CD14-positive monocyte (primary cell): ENCODE results near the gene ADSL. TPM values are rescaled to one million over a fixed set of nuclear protein-coding genes. Genes with fewer than 3 reads are reported as not detected.

ENCODE experiments used
- DNase-seq, 3 donors: peaks; one replicate each; pipeline ENCODE4 v3.0.0-alpha.2; 2011 to 2022
- H2AFZ ChIP-seq: 2 replicates; pipeline ENCODE4 v1.6.0; 2012; ENCODE audit warnings: mild to moderate bottlenecking, low read depth, low read length, inconsistent platforms; ENCODE audit not compliant: insufficient read depth, poor library complexity, severe bottlenecking
- H3K27ac ChIP-seq, 2 donors: 1 replicate in 1 of 2; 2 replicates in 1 of 2; pipeline ENCODE4 v1.5.1; 2012 to 2013; ENCODE audit warnings: low read length in 2 of 2, control low read depth in 1 of 2, inconsistent platforms in 1 of 2, low read depth in 1 of 2, mild to moderate bottlenecking in 1 of 2
- H3K27me3 ChIP-seq, 2 donors: one replicate each; pipeline versions ENCODE4 v1.6.0 to v1.6.1; 2011 to 2013; ENCODE audit warnings: low read length in 2 of 2; ENCODE audit not compliant: control insufficient read depth in 2 of 2, insufficient read depth in 2 of 2
- H3K36me3 ChIP-seq, 2 donors: replicated peaks in 1 of 2; 1 replicate in 1 of 2; 2 replicates in 1 of 2; pipeline versions ENCODE4 v1.5.1 to v1.6.1; 2012 to 2013; ENCODE audit warnings: low read length in 2 of 2, control low read depth in 1 of 2, inconsistent platforms in 1 of 2, mild to moderate bottlenecking in 1 of 2; ENCODE audit not compliant: insufficient read depth in 2 of 2, control insufficient read depth in 1 of 2
- H3K4me1 ChIP-seq, 2 donors: 1 replicate in 1 of 2; 2 replicates in 1 of 2; pipeline versions ENCODE4 v1.5.1 to v1.6.1; 2012 to 2013; ENCODE audit warnings: low read length in 2 of 2, control low read depth in 1 of 2, inconsistent platforms in 1 of 2, mild to moderate bottlenecking in 1 of 2, moderate library complexity in 1 of 2; ENCODE audit not compliant: insufficient read depth in 2 of 2, control insufficient read depth in 1 of 2
- H3K4me2 ChIP-seq: replicated peaks from 2 replicates; pipeline ENCODE3; 2012; ENCODE audit warnings: low read length, moderate library complexity, mild to moderate bottlenecking; ENCODE audit not compliant: poor library complexity, severe bottlenecking; ENCODE audit errors: extremely low read depth
- H3K4me3 ChIP-seq, 3 experiments: fragments of 200-600 bp in 1 of 3; sonication (generic) in 1 of 3; replicated peaks in 1 of 3; 1 replicate in 2 of 3; 2 replicates in 1 of 3; pipeline ENCODE4 v1.5.1; 2011 to 2013; ENCODE audit warnings: low read length in 3 of 3, mild to moderate bottlenecking in 3 of 3, control low read depth in 2 of 3, low read depth in 2 of 3, inconsistent platforms in 1 of 3, moderate library complexity in 1 of 3
- H3K79me2 ChIP-seq: 2 replicates; pipeline ENCODE4 v1.6.0; 2012; ENCODE audit warnings: mild to moderate bottlenecking, control low read depth, inconsistent platforms, low read length, moderate library complexity; ENCODE audit not compliant: insufficient read depth
- H3K9ac ChIP-seq: 2 replicates; pipeline ENCODE4 v1.6.0; 2017; ENCODE audit warnings: low read length, mild to moderate bottlenecking; ENCODE audit not compliant: insufficient read depth, poor library complexity, severe bottlenecking
- H3K9me3 ChIP-seq, 2 donors: replicated peaks in 1 of 2; 1 replicate in 1 of 2; 2 replicates in 1 of 2; pipeline versions ENCODE4 v1.5.1 to v1.6.1; 2012 to 2013; ENCODE audit warnings: low read length in 2 of 2, control low read depth in 1 of 2; ENCODE audit not compliant: control insufficient read depth in 1 of 2, insufficient read depth in 1 of 2
- H4K20me1 ChIP-seq: 2 replicates; pipeline ENCODE4 v1.6.0; 2012; ENCODE audit warnings: mild to moderate bottlenecking, low read length, control low read depth, moderate library complexity; ENCODE audit not compliant: insufficient read depth
- H3K27ac Mint-ChIP-seq, 7 donors: one replicate each; pipeline ENCODE4 v1.8.0; 2020; ENCODE audit warnings: mild to moderate bottlenecking in 7 of 7, mixed read lengths in 7 of 7, moderate library complexity in 6 of 7, inconsistent platforms in 2 of 7
- H3K27me3 Mint-ChIP-seq, 3 donors: one replicate each; pipeline ENCODE4 v1.8.0; 2021 to 2022; ENCODE audit warnings: low read depth in 3 of 3, mild to moderate bottlenecking in 3 of 3, mixed read lengths in 3 of 3, moderate library complexity in 3 of 3, inconsistent platforms in 1 of 3
- H3K36me3 Mint-ChIP-seq, 2 donors: one replicate each; pipeline ENCODE4 v1.8.0; 2020; ENCODE audit warnings: mixed read lengths in 2 of 2, inconsistent platforms in 1 of 2, mild to moderate bottlenecking in 1 of 2
- H3K4me1 Mint-ChIP-seq: one replicate; pipeline ENCODE4 v1.8.0; 2020; ENCODE audit warnings: mild to moderate bottlenecking, mixed read lengths
- H3K4me3 Mint-ChIP-seq, 2 donors: one replicate each; pipeline ENCODE4 v1.8.0; 2020; ENCODE audit warnings: mild to moderate bottlenecking in 2 of 2, mixed read lengths in 2 of 2, moderate library complexity in 1 of 2
- H3K9me3 Mint-ChIP-seq, 7 donors: one replicate each; pipeline ENCODE4 v1.8.0; 2020 to 2022; ENCODE audit warnings: mixed read lengths in 7 of 7, mild to moderate bottlenecking in 6 of 7, moderate library complexity in 6 of 7, inconsistent platforms in 2 of 7
- WGBS: methylation state at CpG from one replicate; pipeline ENCODE4 v1.1.5; 2013; ENCODE audit warnings: missing lambda C conversion rate; ENCODE audit not compliant: insufficient coverage; 5-methylcytosine and 5-hydroxymethylcytosine counted together
- intact Hi-C, 2 donors: fragments of 100-400 bp; cut with micrococcal nuclease; formaldehyde crosslinking; loops; one replicate each; pipeline versions ENCODE4 v1.15.0 to v1.15.1; 2023
- polyA plus RNA-seq, 3 donors: library from polyadenylated mRNA; depleted of rRNA in 1 of 3; unstranded in 2 of 3; stranded (reverse) in 1 of 3; fragments of 300-500 nt in 2 of 3; fragments of >200 nt in 1 of 3; fragmentation: Illumina TruSeq in 2 of 3; gene quantifications; 1 replicate in 2 of 3; 2 replicates in 1 of 3; pipeline ENCODE4 v1.2.3, GENCODE V29; 2012 to 2021
- TF ChIP-seq, protein P1 (sequence below): fragments of 200-600 bp; IDR thresholded peaks from one replicate; pipeline ENCODE4 v1.8.0; 2022; ENCODE audit warnings: antibody characterized with exemption, mild to moderate bottlenecking

The ADSL gene
- polyA plus RNA-seq, 3 donors: 56.7 to 82.3 (median 65.1) TPM

DNA sequence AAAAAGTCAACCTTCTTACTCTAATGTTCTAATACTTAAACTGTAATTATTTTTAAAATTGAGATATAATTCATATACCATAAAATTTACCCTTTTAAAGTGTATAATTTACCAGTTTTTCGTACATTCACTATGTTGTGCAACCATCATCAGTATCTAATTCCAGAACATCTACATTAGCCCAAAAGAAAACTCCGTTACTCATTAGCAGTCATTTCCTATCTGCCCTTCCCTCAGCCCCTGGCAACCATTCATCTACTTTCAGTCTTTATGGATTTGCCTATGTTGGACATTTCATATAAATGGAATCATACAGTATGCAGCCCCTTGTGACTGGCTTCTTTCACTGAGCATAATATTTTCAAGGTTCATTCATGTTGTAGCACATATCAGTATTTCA lies 46.3 kb downstream of the ADSL start:
- Histone ChIP-seq H2AFZ (no peak overlapping the region), H3K4me2 (no peak overlapping the region), H3K4me3 (no peak overlapping the region), H3K9ac (no peak overlapping the region), H3K27ac (no peak overlapping the region), H3K27me3 (no peaks in the 10 kb centered on the region), H4K20me1 (peaks cover 35% of the 10 kb centered on the region), H3K36me3 (peaks cover 0 to 9% of the 10 kb centered on the region in 2 donors), H3K79me2 (peaks cover 5% of the 10 kb centered on the region), H3K9me3 (no peaks in the 10 kb centered on the region), H3K4me1 (no peaks in the 10 kb centered on the region)
- H3K4me3 Mint-ChIP-seq: no peak overlapping the region
- WGBS: 40% methylated on average over 1 of the region's 2 CpGs
- no peak overlapping the region for H3K27ac Mint-ChIP-seq
- peaks cover 33 to 48% of the 10 kb centered on the region in 2 donors for H3K36me3 Mint-ChIP-seq
- H3K27me3 Mint-ChIP-seq: peaks cover 0 to 2% (median 1%) of the 10 kb centered on the region in 3 donors
- intact Hi-C loops: no loop called here
- no peak for DNase-seq
- H3K4me1 Mint-ChIP-seq: peaks cover 19% of the 10 kb centered on the region
- no peaks in the 10 kb centered on the region for H3K9me3 Mint-ChIP-seq
- TF ChIP-seq, protein P1, sequence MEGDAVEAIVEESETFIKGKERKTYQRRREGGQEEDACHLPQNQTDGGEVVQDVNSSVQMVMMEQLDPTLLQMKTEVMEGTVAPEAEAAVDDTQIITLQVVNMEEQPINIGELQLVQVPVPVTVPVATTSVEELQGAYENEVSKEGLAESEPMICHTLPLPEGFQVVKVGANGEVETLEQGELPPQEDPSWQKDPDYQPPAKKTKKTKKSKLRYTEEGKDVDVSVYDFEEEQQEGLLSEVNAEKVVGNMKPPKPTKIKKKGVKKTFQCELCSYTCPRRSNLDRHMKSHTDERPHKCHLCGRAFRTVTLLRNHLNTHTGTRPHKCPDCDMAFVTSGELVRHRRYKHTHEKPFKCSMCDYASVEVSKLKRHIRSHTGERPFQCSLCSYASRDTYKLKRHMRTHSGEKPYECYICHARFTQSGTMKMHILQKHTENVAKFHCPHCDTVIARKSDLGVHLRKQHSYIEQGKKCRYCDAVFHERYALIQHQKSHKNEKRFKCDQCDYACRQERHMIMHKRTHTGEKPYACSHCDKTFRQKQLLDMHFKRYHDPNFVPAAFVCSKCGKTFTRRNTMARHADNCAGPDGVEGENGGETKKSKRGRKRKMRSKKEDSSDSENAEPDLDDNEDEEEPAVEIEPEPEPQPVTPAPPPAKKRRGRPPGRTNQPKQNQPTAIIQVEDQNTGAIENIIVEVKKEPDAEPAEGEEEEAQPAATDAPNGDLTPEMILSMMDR: no peak

GRCh38 chr22:40394607-40395006 lies 48.3 kb downstream of the ADSL start:
- Mint-ChIP-seq H3K9me3 (no peaks in the 10 kb centered on the region), H3K27ac (peak overlapping the region in 2 of 7 donors; percentile 48 to 54), H3K4me3 (no peak overlapping the region), H3K27me3 (peaks cover 0 to 2% (median 1%) of the 10 kb centered on the region in 3 donors), H3K4me1 (peaks cover 23% of the 10 kb centered on the region), H3K36me3 (peaks cover 20 to 39% of the 10 kb centered on the region in 2 donors)
- H3K27me3 ChIP-seq: no peaks in the 10 kb centered on the region
- H3K4me1 ChIP-seq: peaks cover 2 to 3% of the 10 kb centered on the region in 2 donors
- H3K4me2 ChIP-seq: no peak overlapping the region
- H3K27ac ChIP-seq: no peak overlapping the region
- no peak overlapping the region for H3K4me3 ChIP-seq
- peaks cover 0 to 9% of the 10 kb centered on the region in 2 donors for H3K36me3 ChIP-seq
- H4K20me1 ChIP-seq: peaks cover 35% of the 10 kb centered on the region
- H3K9ac ChIP-seq: no peak overlapping the region
- no peak for DNase-seq
- TF ChIP-seq, protein P1: no peak
- 10% methylated on average over 1 of the region's 3 CpGs for WGBS
- no peak overlapping the region for H2AFZ ChIP-seq
- peaks cover 3% of the 10 kb centered on the region for H3K79me2 ChIP-seq
- no peaks in the 10 kb centered on the region for H3K9me3 ChIP-seq
- intact Hi-C loops: no loop called here
